OCI-LY1 (cell line): Measurements from ENCODE around the gene TUBB3.

Experiments used
- CTCF ChIP-seq: fragments of 200-600 bp; sonication (generic), shearing (Covaris generic); IDR thresholded peaks from 2 replicates; pipeline ENCODE4 v1.5.1; 2017; ENCODE audit warnings: mild to moderate bottlenecking, antibody characterized with exemption, low read length, moderate library complexity, mixed read lengths
- EZH2 ChIP-seq: fragments of 200-600 bp; sonication (generic), shearing (Covaris generic); IDR thresholded peaks from 2 replicates; pipeline ENCODE4 v1.8.0; 2017; ENCODE audit warnings: borderline replicate concordance, mixed run types, mild to moderate bottlenecking, antibody characterized with exemption, low read length, moderate library complexity, mixed read lengths

- no peak for TF ChIP-seq CTCF
- no peak for TF ChIP-seq EZH2
These were observed 29.4 kb downstream of the TUBB3 start for GRCh38 chr16:89952551-89952950.
